Gastroesophageal sphincter (tissue), 4 donors: ENCODE measurements around the gene RILP. TPM values are rescaled to one million over a fixed set of nuclear protein-coding genes. Genes with fewer than 3 reads are reported as not detected.
A peak's percentile ranks its signal among the peaks of the same experiment; 100 is the strongest.
"Not testable (repeated sequence)": the region's sequence is repeated elsewhere in the genome, so short reads cannot be mapped to it uniquely, and the experiment has no call there.

Experiments used
- ATAC-seq: fragments of 150-250 bp; one replicate; pipeline ENCODE4 v1.9.1; 2016; ENCODE audit warnings: mild to moderate bottlenecking, moderate library complexity
- H3K27ac ChIP-seq, 4 donors: fragments of 200-600 bp; sonication (generic) in 3 of 4; 1 replicate in 3 of 4; 2 replicates in 1 of 4; pipeline ENCODE4 v1.5.1; 2016 to 2019
- H3K27me3 ChIP-seq: fragments of 200-600 bp; sonication (generic); one replicate; pipeline ENCODE4 v1.5.1; 2019
- H3K36me3 ChIP-seq, 2 donors: fragments of 200-600 bp; sonication (generic); one replicate each; pipeline ENCODE4 v1.5.1; 2019; ENCODE audit warnings: control low read depth in 1 of 2
- H3K4me1 ChIP-seq, 3 donors: fragments of 200-600 bp; sonication (generic); 1 replicate in 2 of 3; 2 replicates in 1 of 3; pipeline ENCODE4 v1.5.1; 2016 to 2019; ENCODE audit warnings: control low read depth in 2 of 3
- H3K4me3 ChIP-seq, 2 donors: fragments of 200-600 bp; sonication (generic); one replicate each; pipeline ENCODE4 v1.5.1; 2019; ENCODE audit warnings: mild to moderate bottlenecking in 1 of 2, moderate library complexity in 1 of 2
- H3K9me3 ChIP-seq, 3 donors: fragments of 200-600 bp; sonication (generic); one replicate each; pipeline ENCODE4 v1.5.1; 2017 to 2019; ENCODE audit warnings: control low read depth in 2 of 3
- EP300 ChIP-seq: sonication (generic); formaldehyde crosslinking; IDR thresholded peaks from one replicate; pipeline ENCODE4 v1.6.1; 2017; ENCODE audit warnings: antibody characterized with exemption, mild to moderate bottlenecking
- POLR2A ChIP-seq, 2 donors: fragments of 450-650 bp; IDR thresholded peaks; one replicate each; pipeline ENCODE4 v1.6.1; 2017; ENCODE audit warnings: antibody characterized with exemption in 2 of 2, mild to moderate bottlenecking in 2 of 2, moderate library complexity in 1 of 2
- POLR2AphosphoS5 ChIP-seq: sonication (generic); formaldehyde crosslinking; IDR thresholded peaks from one replicate; pipeline ENCODE4 v1.6.1; 2017; ENCODE audit warnings: antibody characterized with exemption
- WGBS, 2 donors: methylation state at CpG; one replicate each; pipeline ENCODE4 v1.1.5; 2018; ENCODE audit warnings: low coverage in 1 of 2; 5-methylcytosine and 5-hydroxymethylcytosine counted together
- total RNA-seq, 4 donors: library from RNA; depleted of rRNA; stranded (reverse); fragments of >200 nt; gene quantifications; one replicate each; pipeline ENCODE4 v1.1.0, GENCODE V29; 2016
- TF ChIP-seq, protein P1 (sequence below), 4 experiments: fragments of 200-600 bp in 2 of 4; fragments of 450-650 bp in 2 of 4; sonication (generic) in 1 of 4; IDR thresholded peaks; one replicate each; pipeline ENCODE4 v1.5.1; 2017 to 2019; ENCODE audit warnings: antibody characterized with exemption in 4 of 4, mild to moderate bottlenecking in 2 of 4, moderate library complexity in 2 of 4

Gene RILP
- total RNA-seq, 4 donors from 2014 or later: 17.4 to 33.4 (median 22.2) TPM

DNA sequence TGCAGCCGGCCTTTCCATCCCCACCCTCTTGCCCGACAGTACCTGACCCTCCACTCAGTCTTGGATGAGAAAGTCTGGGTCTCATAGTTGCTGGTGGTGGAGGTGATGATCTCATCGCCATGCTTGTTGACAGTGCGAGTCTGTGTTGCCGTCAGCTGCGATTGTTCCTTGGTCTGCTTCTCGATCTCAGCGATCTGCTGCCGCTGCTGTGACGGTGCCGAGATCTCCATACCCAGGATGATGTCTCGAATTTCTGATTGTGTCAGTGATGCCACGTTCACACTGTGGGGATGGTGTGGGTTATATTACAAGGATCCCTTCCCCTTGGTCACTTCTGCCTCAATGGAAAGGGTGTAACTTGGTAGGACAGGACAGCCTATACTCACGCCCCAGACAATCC is 4.1 kb upstream of the RILP start:
- 90% methylated on average over 9 of the region's 14 CpGs; no CpG with 5 or more reads in 1 of the 2 donors for WGBS, 2 donors

DNA sequence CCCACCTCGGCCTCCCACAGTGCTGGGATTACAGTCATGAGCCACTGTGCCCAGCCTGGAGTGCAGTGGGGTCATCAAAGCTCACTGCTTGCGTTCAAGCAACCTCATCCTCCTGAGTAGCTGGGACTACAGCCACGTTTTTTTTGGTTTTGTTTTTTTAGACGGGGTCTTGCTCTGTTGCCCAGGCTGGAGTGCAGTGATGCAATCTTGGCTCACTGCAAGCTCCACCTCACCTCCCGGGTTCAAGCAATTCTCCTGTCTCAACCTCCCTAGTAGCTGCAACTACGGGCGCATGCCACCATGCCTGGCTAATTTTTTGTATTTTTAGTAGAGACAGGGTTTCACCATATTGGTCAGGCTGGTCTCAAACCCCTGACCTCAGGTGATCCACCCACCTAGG is 3.1 kb upstream of the RILP start:
- H3K4me1 ChIP-seq: peaks cover 6 to 32% (median 15%) of the 10 kb centered on the region in 3 donors
- ATAC-seq, H3K27ac ChIP-seq, H3K27me3 ChIP-seq, H3K9me3 ChIP-seq, H3K4me3 ChIP-seq: not testable (repeated sequence)
- 66 to 81% methylated on average over 4 to 7 of the region's 7 CpGs for WGBS, 2 donors
- H3K36me3 ChIP-seq: peaks cover 7 to 77% of the 10 kb centered on the region in 2 donors

More for the DNA sequence above, 4.1 kb upstream of the RILP start:
- Histone ChIP-seq H3K4me1 (peaks cover 2 to 22% (median 7%) of the 10 kb centered on the region in 3 donors), H3K4me3 (no peak overlapping the region), H3K36me3 (peaks cover 12 to 87% of the 10 kb centered on the region in 2 donors), H3K9me3 (no peaks in the 10 kb centered on the region), H3K27ac (peak overlapping the region in 1 of 4 donors; percentile 31), H3K27me3 (no peaks in the 10 kb centered on the region)
- ATAC-seq: no peak
- TF ChIP-seq EP300 (no peak), POLR2A (IDR thresholded peaks at IDR 0.05) (no peak)

DNA sequence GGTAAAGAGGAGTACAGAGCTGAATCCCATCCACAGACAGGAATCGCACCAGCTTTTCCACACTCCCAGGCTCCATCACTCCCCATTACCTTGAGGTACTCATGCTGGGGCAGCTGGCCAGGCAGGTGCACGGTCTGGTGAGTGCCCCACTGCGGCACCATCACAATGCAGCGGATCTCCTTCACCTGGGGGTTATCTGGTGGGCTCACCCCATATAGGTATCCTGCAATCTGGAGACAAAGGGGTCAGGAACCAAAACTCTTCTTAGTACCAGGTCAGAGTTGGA is 1.8 kb upstream of the RILP start:
- H3K4me1 ChIP-seq: peaks cover 7 to 45% (median 25%) of the 10 kb centered on the region in 3 donors
- 80% methylated on average over 1 of the region's 4 CpGs; no CpG with 5 or more reads in 1 of the 2 donors for WGBS, 2 donors
- no peak overlapping the region for H3K4me3 ChIP-seq
- H3K27me3 ChIP-seq: no peaks in the 10 kb centered on the region
- TF ChIP-seq, protein P1, sequence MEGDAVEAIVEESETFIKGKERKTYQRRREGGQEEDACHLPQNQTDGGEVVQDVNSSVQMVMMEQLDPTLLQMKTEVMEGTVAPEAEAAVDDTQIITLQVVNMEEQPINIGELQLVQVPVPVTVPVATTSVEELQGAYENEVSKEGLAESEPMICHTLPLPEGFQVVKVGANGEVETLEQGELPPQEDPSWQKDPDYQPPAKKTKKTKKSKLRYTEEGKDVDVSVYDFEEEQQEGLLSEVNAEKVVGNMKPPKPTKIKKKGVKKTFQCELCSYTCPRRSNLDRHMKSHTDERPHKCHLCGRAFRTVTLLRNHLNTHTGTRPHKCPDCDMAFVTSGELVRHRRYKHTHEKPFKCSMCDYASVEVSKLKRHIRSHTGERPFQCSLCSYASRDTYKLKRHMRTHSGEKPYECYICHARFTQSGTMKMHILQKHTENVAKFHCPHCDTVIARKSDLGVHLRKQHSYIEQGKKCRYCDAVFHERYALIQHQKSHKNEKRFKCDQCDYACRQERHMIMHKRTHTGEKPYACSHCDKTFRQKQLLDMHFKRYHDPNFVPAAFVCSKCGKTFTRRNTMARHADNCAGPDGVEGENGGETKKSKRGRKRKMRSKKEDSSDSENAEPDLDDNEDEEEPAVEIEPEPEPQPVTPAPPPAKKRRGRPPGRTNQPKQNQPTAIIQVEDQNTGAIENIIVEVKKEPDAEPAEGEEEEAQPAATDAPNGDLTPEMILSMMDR (IDR thresholded peaks at IDR 0.05): no peak
- TF ChIP-seq POLR2A (IDR thresholded peaks at IDR 0.05) (no peak), EP300 (no peak), POLR2AphosphoS5 (no peak)
- peak overlapping the region in 3 of 4 donors; percentile 98 to 99 (median 99) for H3K27ac ChIP-seq
- H3K9me3 ChIP-seq: no peaks in the 10 kb centered on the region
- H3K36me3 ChIP-seq: peaks cover 7 to 64% of the 10 kb centered on the region in 2 donors
- no peak for ATAC-seq

DNA sequence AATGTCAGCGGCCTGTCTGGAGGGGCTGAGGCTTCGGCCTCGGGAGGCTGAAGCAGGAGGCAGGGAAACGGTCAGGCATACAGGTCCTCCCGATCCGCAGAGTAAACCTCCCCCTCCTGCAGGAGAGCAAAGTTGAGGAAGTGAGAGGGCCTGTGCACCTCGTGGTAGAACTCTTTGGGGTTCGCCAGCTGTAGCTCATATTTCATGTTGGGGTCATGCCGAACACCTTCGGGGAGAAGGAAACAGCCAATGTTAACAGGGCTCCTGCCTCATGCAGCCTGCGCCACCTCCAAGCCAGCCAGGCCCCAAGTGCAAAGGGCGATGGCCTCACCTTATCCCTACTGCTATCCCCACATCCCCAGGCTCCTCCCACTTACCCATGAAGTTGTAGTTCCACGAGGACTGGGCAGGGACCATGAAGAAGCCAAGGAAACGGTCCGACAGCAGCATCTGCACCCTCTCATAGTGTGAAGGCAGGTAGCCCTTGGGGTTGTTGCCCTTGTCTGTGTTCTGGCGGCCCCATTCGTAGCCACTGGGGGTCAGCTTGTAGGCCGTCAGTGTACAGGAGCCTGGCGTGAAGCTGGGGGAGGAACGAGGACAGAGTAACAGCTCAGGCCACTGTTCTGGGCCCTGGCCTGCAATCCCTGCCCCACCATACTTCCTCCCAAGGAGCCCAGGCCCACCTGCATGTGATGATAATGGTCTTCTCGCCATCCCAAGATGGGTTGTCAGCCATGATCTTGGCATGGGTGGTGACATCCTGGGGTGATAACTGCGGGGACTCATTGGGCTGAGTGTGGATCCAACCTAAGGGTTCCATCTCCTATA is 1.3 kb upstream of the RILP start:
- Histone ChIP-seq H3K9me3 (no peaks in the 10 kb centered on the region), H3K27me3 (no peaks in the 10 kb centered on the region), H3K27ac (peak overlapping the region; percentile 92 to 99 (median 98)), H3K36me3 (peaks cover 4 to 59% of the 10 kb centered on the region in 2 donors), H3K4me3 (no peak overlapping the region), H3K4me1 (peaks cover 7 to 50% (median 27%) of the 10 kb centered on the region in 3 donors)
- no peak for ATAC-seq
- WGBS, 2 donors: 70 to 77% methylated on average over 5 to 6 of the region's 22 CpGs
- TF ChIP-seq POLR2A (IDR thresholded peaks at IDR 0.05): no peak
- no peak for TF ChIP-seq EP300
- no peak for TF ChIP-seq POLR2AphosphoS5
- TF ChIP-seq, protein P1 (IDR thresholded peaks at IDR 0.05): no peak

DNA sequence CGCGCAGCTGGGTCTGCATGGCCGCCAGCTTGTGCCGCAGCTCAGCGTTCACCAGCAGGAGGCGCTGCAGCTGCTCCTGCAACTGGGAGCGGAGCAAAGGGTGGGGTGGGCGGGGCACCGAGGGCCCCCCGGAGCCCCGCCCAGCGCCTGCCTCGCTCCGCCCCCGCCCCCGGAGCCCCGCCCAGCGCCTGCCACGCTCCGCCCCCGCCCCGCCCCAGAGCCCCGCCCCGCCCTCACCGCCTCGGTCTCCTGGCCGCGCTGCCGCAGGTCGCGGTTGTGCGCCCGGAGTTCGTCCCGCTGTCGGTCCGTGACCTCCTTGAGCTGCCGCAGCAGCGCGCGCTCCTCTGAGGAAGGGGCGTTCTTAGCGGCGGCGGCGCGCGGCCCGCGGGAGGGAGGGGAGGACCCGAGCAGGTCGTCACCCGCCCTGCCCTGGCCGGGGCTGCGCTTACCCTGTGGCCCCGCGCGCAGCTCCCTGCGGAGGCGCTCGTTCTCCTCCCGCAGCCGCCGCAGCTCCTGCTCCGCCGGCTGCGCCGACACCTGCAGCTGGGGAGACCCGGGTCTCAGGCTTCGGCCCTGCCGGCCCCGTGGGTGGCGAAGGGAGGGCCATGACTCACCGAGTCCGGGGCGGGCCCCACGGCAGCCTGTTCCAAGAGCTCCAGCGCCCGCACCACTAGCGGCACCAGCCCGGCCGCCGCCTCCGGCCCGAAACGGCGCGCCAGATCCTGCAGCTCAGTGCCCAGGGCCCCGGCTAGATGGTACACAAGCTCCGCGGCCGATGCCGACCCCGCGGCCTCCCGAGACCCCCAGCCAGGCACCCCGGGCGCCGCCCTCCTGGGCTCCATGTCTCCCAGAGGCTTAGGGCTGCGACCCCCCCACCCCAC is 463 bp downstream of the RILP start:
- peak; percentile 88 for ATAC-seq
- H3K27ac ChIP-seq: peak overlapping the region; percentile 92 to 99 (median 98)
- H3K36me3 ChIP-seq: peaks cover 3 to 41% of the 10 kb centered on the region in 2 donors
- no peaks in the 10 kb centered on the region for H3K9me3 ChIP-seq
- H3K4me1 ChIP-seq: peaks cover 7 to 66% (median 27%) of the 10 kb centered on the region in 3 donors
- no peaks in the 10 kb centered on the region for H3K27me3 ChIP-seq
- WGBS, 2 donors: no CpG with 5 or more reads among the region's 100 CpGs
- peak overlapping the region; percentile 73 to 92 for H3K4me3 ChIP-seq
- TF ChIP-seq, protein P1 (IDR thresholded peaks at IDR 0.05): peak in 3 of 4 experiments; percentile 23 to 96 (median 94)
- TF ChIP-seq POLR2A (IDR thresholded peaks at IDR 0.05): peak; percentile 49 to 54
- no peak for TF ChIP-seq EP300
- peak; percentile 54 for TF ChIP-seq POLR2AphosphoS5
